ENCODE data around the gene FBXL7.
A peak's percentile ranks its signal among the peaks of the same experiment; 100 is the strongest.

FBXL7 gene

GRCh38 chr5:15893866-15894265, 393.9 kb downstream of the FBXL7 start:
- no peak for DNase-seq

GRCh38 chr5:15897656-15898055, 397.7 kb downstream of the FBXL7 start:
- Mint-ChIP-seq H3K4me1 (no peaks in the 10 kb centered on the region), H3K4me3 (no peak overlapping the region), H3K27ac (no peak overlapping the region), H3K27me3 (no peaks in the 10 kb centered on the region), H3K9me3 (peaks cover 0 to 7% of the 10 kb centered on the region in 2 donors)
- DNase-seq (no peak), ATAC-seq (no peak)

More at GRCh38 chr5:15893866-15894265, 393.9 kb downstream of the FBXL7 start:
- H3K27me3 Mint-ChIP-seq = no peaks in the 10 kb centered on the region
- H3K4me3 Mint-ChIP-seq = no peak overlapping the region
- peaks cover 0 to 10% of the 10 kb centered on the region in 2 donors for H3K9me3 Mint-ChIP-seq
- no peak overlapping the region for H3K27ac Mint-ChIP-seq
- H3K4me1 Mint-ChIP-seq = no peaks in the 10 kb centered on the region
- no peak for ATAC-seq

- Mint-ChIP-seq H3K4me3 (no peak overlapping the region), H3K4me1 (no peaks in the 10 kb centered on the region), H3K9me3 (peaks cover 0 to 7% of the 10 kb centered on the region in 2 donors), H3K27me3 (no peaks in the 10 kb centered on the region), H3K27ac (no peak overlapping the region)
- no peak for ATAC-seq
- no peak for DNase-seq
These were observed 398.7 kb downstream of the FBXL7 start for GRCh38 chr5:15898641-15899040.

GRCh38 chr5:15899481-15899880, 399.5 kb downstream of the FBXL7 start:
- ATAC-seq = no peak
- no peak overlapping the region for H3K4me3 Mint-ChIP-seq
- H3K4me1 Mint-ChIP-seq = no peaks in the 10 kb centered on the region
- H3K27ac Mint-ChIP-seq = no peak overlapping the region
- H3K9me3 Mint-ChIP-seq = peaks cover 0 to 7% of the 10 kb centered on the region in 2 donors
- H3K27me3 Mint-ChIP-seq = no peaks in the 10 kb centered on the region
- DNase-seq = no peak

- no peak overlapping the region for H3K4me3 Mint-ChIP-seq
- no peaks in the 10 kb centered on the region for H3K4me1 Mint-ChIP-seq
- H3K27ac Mint-ChIP-seq = no peak overlapping the region
- peaks cover 0 to 7% of the 10 kb centered on the region in 2 donors for H3K9me3 Mint-ChIP-seq
- no peak for DNase-seq
- H3K27me3 Mint-ChIP-seq = no peaks in the 10 kb centered on the region
- ATAC-seq = no peak
These were observed 401.2 kb downstream of the FBXL7 start for GRCh38 chr5:15901151-15901550.

- H3K4me3 Mint-ChIP-seq = no peak overlapping the region
- no peak overlapping the region for H3K27ac Mint-ChIP-seq
- H3K4me1 Mint-ChIP-seq = no peaks in the 10 kb centered on the region
- no peak for ATAC-seq
- H3K9me3 Mint-ChIP-seq = peaks cover 0 to 7% of the 10 kb centered on the region in 2 donors
- no peak for DNase-seq
- H3K27me3 Mint-ChIP-seq = no peaks in the 10 kb centered on the region
These were observed 402.1 kb downstream of the FBXL7 start for GRCh38 chr5:15902066-15902465.

- Mint-ChIP-seq H3K4me3 (no peak overlapping the region), H3K27me3 (no peaks in the 10 kb centered on the region), H3K4me1 (no peaks in the 10 kb centered on the region), H3K9me3 (peaks cover 0 to 7% of the 10 kb centered on the region in 2 donors), H3K27ac (no peak overlapping the region)
- DNase-seq = no peak
- no peak for ATAC-seq
These were observed 405.2 kb downstream of the FBXL7 start for GRCh38 chr5:15904899-15905830.

- DNase-seq = no peak
- no peak overlapping the region for H3K4me3 Mint-ChIP-seq
- H3K27ac Mint-ChIP-seq = no peak overlapping the region
- H3K9me3 Mint-ChIP-seq = peaks cover 0 to 6% of the 10 kb centered on the region in 2 donors
- no peaks in the 10 kb centered on the region for H3K27me3 Mint-ChIP-seq
- no peaks in the 10 kb centered on the region for H3K4me1 Mint-ChIP-seq
- ATAC-seq = no peak
These were observed 414.7 kb downstream of the FBXL7 start for GRCh38 chr5:15914638-15915037.

GRCh38 chr5:15926586-15926985, 426.6 kb downstream of the FBXL7 start:
- no peak overlapping the region for H3K4me3 Mint-ChIP-seq
- H3K27me3 Mint-ChIP-seq = no peaks in the 10 kb centered on the region
- no peaks in the 10 kb centered on the region for H3K4me1 Mint-ChIP-seq
- H3K27ac Mint-ChIP-seq = no peak overlapping the region
- ATAC-seq (no peak), DNase-seq (no peak)
- peaks cover 0 to 4% of the 10 kb centered on the region in 2 donors for H3K9me3 Mint-ChIP-seq

- no peaks in the 10 kb centered on the region for H3K27me3 Mint-ChIP-seq
- no peak overlapping the region for H3K27ac Mint-ChIP-seq
- no peak for ATAC-seq
- H3K4me1 Mint-ChIP-seq = no peaks in the 10 kb centered on the region
- no peak overlapping the region for H3K4me3 Mint-ChIP-seq
- peaks cover 0 to 7% of the 10 kb centered on the region in 2 donors for H3K9me3 Mint-ChIP-seq
- no peak for DNase-seq
These were observed 427.9 kb downstream of the FBXL7 start for GRCh38 chr5:15927710-15928380.

GRCh38 chr5:15929611-15930263, 429.8 kb downstream of the FBXL7 start:
- H3K27ac Mint-ChIP-seq = no peak overlapping the region

GRCh38 chr5:15932066-15932465, 432.1 kb downstream of the FBXL7 start:
- no peak for ATAC-seq
- H3K27me3 Mint-ChIP-seq = no peaks in the 10 kb centered on the region

More at GRCh38 chr5:15929611-15930263, 429.8 kb downstream of the FBXL7 start:
- H3K27me3 Mint-ChIP-seq = no peaks in the 10 kb centered on the region
- H3K9me3 Mint-ChIP-seq = peaks cover 0 to 7% of the 10 kb centered on the region in 2 donors
- H3K4me3 Mint-ChIP-seq = no peak overlapping the region
- ATAC-seq (no peak), DNase-seq (no peak)
- H3K4me1 Mint-ChIP-seq = no peaks in the 10 kb centered on the region

GRCh38 chr5:15933259-15934207, 433.6 kb downstream of the FBXL7 start:
- ATAC-seq (no peak), DNase-seq (no peak)
- no peaks in the 10 kb centered on the region for H3K27me3 Mint-ChIP-seq
- no peak overlapping the region for H3K4me3 Mint-ChIP-seq
- no peak overlapping the region for H3K27ac Mint-ChIP-seq
- peaks cover 0 to 15% of the 10 kb centered on the region in 2 donors for H3K9me3 Mint-ChIP-seq
- no peaks in the 10 kb centered on the region for H3K4me1 Mint-ChIP-seq

More at GRCh38 chr5:15932066-15932465, 432.1 kb downstream of the FBXL7 start:
- no peak overlapping the region for H3K27ac Mint-ChIP-seq
- H3K9me3 Mint-ChIP-seq = peaks cover 0 to 7% of the 10 kb centered on the region in 2 donors
- DNase-seq = no peak
- no peaks in the 10 kb centered on the region for H3K4me1 Mint-ChIP-seq
- H3K4me3 Mint-ChIP-seq = no peak overlapping the region

GRCh38 chr5:15936505-15937245, 436.7 kb downstream of the FBXL7 start:
- DNase-seq (no peak), ATAC-seq (peak; percentile 31)
- no peak overlapping the region for H3K4me3 Mint-ChIP-seq
- H3K9me3 Mint-ChIP-seq = peaks cover 4 to 10% of the 10 kb centered on the region in 2 donors
- H3K27ac Mint-ChIP-seq = no peak overlapping the region
- no peaks in the 10 kb centered on the region for H3K4me1 Mint-ChIP-seq
- H3K27me3 Mint-ChIP-seq = no peaks in the 10 kb centered on the region

Data from stimulated activated naive CD8-positive, alpha-beta T cell treated with anti-CD3 and anti-CD28 coated beads, Interleukin-15, amount 100 ng/mL, for 72 hours (primary cell).